Subcutaneous abdominal adipose tissue (tissue), 5 donors: ENCODE results near the gene CREBBP.

Source experiments
- H3K27ac ChIP-seq: one replicate; pipeline ENCODE4 v1.7.0; 2013; ENCODE audit warnings: low read depth, mild to moderate bottlenecking, inconsistent platforms, low read length, moderate library complexity
- H3K27me3 ChIP-seq, 5 donors: one replicate each; pipeline ENCODE4 v1.7.0; 2013; ENCODE audit warnings: low read length in 5 of 5, inconsistent platforms in 1 of 5; ENCODE audit not compliant: control insufficient read depth in 5 of 5, insufficient read depth in 4 of 5
- H3K36me3 ChIP-seq, 5 donors: one replicate each; pipeline ENCODE4 v1.7.0; 2013; ENCODE audit warnings: low read length in 5 of 5; ENCODE audit not compliant: control insufficient read depth in 5 of 5, insufficient read depth in 5 of 5
- H3K4me1 ChIP-seq, 5 donors: one replicate each; pipeline ENCODE4 v1.7.0; 2013; ENCODE audit warnings: low read length in 5 of 5, mild to moderate bottlenecking in 3 of 5, moderate library complexity in 1 of 5; ENCODE audit not compliant: control insufficient read depth in 5 of 5, insufficient read depth in 5 of 5
- H3K4me3 ChIP-seq, 5 donors: one replicate each; pipeline ENCODE4 v1.7.0; 2013; ENCODE audit warnings: low read length in 5 of 5, low read depth in 1 of 5
- H3K9ac ChIP-seq, 5 donors: one replicate each; pipeline ENCODE4 v1.7.0; 2013; ENCODE audit warnings: low read length in 5 of 5, mild to moderate bottlenecking in 4 of 5, moderate library complexity in 3 of 5
- H3K9me3 ChIP-seq, 5 donors: one replicate each; pipeline ENCODE4 v1.7.0; 2013; ENCODE audit warnings: low read length in 5 of 5; ENCODE audit not compliant: control insufficient read depth in 5 of 5
- donor health status: healthy.
- donor health status: healthy.
- donor health status: healthy.
- donor health status: healthy.
- donor health status: healthy.

The CREBBP gene

GRCh38 chr16:3841729-3842508, 38.6 kb downstream of the CREBBP start:
- Histone ChIP-seq H3K9me3 (no peaks in the 10 kb centered on the region), H3K36me3 (peaks cover 0 to 11% (median 0%) of the 10 kb centered on the region in 5 donors), H3K4me1 (peaks cover 0 to 17% (median 11%) of the 10 kb centered on the region in 5 donors), H3K4me3 (no peak overlapping the region), H3K9ac (peak overlapping the region in 2 of 5 donors; percentile 41), H3K27ac (peak overlapping the region; percentile 55), H3K27me3 (no peaks in the 10 kb centered on the region)

GRCh38 chr16:3839402-3840184, 40.9 kb downstream of the CREBBP start:
- no peak overlapping the region for H3K9ac ChIP-seq
- no peaks in the 10 kb centered on the region for H3K27me3 ChIP-seq
- peaks cover 0 to 22% (median 11%) of the 10 kb centered on the region in 5 donors for H3K4me1 ChIP-seq
- peaks cover 0 to 6% (median 0%) of the 10 kb centered on the region in 5 donors for H3K36me3 ChIP-seq
- H3K27ac ChIP-seq: no peak overlapping the region
- no peak overlapping the region for H3K4me3 ChIP-seq
- no peaks in the 10 kb centered on the region for H3K9me3 ChIP-seq

DNA sequence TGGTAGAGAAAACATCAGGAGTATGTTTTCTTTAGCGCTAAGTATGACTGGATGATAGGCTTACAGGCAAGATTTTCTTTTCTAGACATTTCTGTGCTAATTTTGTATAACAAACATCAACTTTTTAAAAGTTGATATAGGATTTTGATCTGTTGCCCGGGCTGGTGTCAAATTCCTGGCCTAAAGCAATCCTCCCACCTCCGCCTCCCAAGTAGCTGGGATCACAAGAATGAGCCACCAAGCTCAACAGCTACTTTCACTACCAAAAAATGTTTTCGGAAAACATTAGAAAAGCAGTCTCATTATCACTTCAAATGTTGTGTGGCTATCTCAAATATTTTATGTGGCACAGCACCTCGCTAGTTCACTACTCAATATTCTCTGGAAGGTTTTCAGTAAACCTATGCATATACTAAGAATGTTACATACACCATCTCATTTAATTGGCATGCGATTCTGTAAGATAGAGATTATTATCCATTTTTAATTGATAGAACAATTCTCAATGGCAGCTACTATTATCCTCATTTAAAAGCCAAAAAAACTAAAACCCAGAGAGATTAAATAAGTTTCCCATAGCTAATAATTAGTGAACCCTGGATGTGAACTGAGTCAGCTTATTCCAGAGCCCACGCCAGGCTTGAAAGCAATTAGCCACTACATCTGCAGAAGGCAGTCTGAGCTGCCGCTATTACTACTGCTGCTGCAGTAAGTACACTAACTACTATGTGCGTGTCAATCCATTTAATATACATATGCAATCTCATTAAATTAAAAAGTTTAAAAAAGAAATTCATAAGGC, 41.7 kb downstream of the CREBBP start:
- no peak overlapping the region for H3K9ac ChIP-seq
- no peaks in the 10 kb centered on the region for H3K9me3 ChIP-seq
- no peak overlapping the region for H3K4me3 ChIP-seq
- H3K27ac ChIP-seq: no peak overlapping the region
- no peaks in the 10 kb centered on the region for H3K27me3 ChIP-seq
- H3K4me1 ChIP-seq: peaks cover 0 to 22% (median 11%) of the 10 kb centered on the region in 5 donors
- H3K36me3 ChIP-seq: peaks cover 0 to 6% (median 0%) of the 10 kb centered on the region in 5 donors

DNA sequence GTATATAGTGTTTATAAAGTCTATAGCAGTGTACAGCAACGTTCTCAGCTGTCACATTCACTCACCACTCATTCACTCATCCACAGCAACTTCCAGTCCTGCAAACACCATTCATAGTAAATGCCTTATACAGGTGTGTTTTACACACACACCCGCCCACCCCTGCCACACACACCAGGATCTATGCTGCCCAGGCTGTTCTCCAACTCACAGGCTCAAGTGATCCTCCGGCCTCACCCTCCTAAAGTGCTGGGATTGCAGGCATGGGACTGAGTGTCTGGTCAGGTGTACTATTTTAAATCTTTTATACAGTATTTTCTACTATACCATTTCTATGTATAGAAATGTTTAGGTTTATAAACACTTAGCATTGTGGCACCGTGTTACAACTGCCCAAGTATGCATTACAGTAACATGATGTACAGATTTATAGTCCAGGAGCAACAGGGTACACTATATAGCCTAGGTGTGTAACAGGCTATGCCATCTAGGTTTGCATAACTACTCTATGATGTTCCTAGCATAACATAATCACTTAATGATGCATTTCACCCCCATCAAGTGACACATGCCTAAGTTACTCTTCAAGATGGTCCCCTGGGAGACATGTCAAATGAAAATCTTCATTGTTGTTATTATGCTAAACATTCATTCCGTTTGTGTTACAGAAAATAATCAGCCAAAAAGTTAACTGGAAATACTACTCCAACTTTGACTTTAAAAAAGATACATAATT, 42.5 kb downstream of the CREBBP start:
- Histone ChIP-seq H3K36me3 (peaks cover 0 to 6% (median 0%) of the 10 kb centered on the region in 5 donors), H3K9me3 (peaks cover 0 to under 1% (median 0%) of the 10 kb centered on the region in 5 donors), H3K27me3 (no peaks in the 10 kb centered on the region), H3K9ac (no peak overlapping the region), H3K4me1 (peaks cover 0 to 17% (median 10%) of the 10 kb centered on the region in 5 donors), H3K27ac (no peak overlapping the region), H3K4me3 (no peak overlapping the region)

- Histone ChIP-seq H3K9ac (no peak overlapping the region), H3K4me3 (no peak overlapping the region), H3K27ac (no peak overlapping the region), H3K4me1 (peaks cover 0 to 8% (median 1%) of the 10 kb centered on the region in 5 donors), H3K9me3 (peaks cover 0 to 8% (median 6%) of the 10 kb centered on the region in 5 donors), H3K36me3 (peaks cover 0 to 8% (median 0%) of the 10 kb centered on the region in 5 donors), H3K27me3 (no peaks in the 10 kb centered on the region)
Measured at GRCh38 chr16:3836641-3837040, 43.9 kb downstream of the CREBBP start.

GRCh38 chr16:3835089-3835602, 45.4 kb downstream of the CREBBP start:
- H3K4me1 ChIP-seq: peaks cover 0 to 8% (median 0%) of the 10 kb centered on the region in 5 donors
- no peaks in the 10 kb centered on the region for H3K27me3 ChIP-seq
- peaks cover 0 to 8% (median 6%) of the 10 kb centered on the region in 5 donors for H3K9me3 ChIP-seq
- peaks cover 0 to 8% (median 0%) of the 10 kb centered on the region in 5 donors for H3K36me3 ChIP-seq
- H3K27ac ChIP-seq: no peak overlapping the region
- no peak overlapping the region for H3K4me3 ChIP-seq
- no peak overlapping the region for H3K9ac ChIP-seq

DNA sequence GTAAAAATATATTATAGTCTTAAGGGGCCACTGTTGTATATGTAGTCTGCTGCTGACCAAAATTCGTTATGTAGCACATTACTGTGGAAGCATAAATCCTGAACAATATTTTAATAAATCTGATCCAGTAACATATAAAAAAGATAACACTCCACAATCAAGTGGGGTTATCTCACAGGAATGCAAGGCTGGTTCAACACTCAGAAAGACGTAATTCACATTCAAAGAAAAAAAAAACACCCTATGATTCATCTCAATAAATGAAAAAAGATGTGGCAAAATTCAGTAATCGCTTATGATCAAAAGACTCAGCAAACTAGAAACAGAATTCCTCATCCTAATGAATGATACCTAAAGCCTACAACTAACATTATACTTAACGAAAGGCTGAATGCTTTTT, 47.8 kb downstream of the CREBBP start:
- Histone ChIP-seq H3K4me3 (no peak overlapping the region), H3K9me3 (peaks cover 0 to 8% (median 6%) of the 10 kb centered on the region in 5 donors), H3K4me1 (peaks cover 0 to 8% (median 0%) of the 10 kb centered on the region in 5 donors), H3K27me3 (no peaks in the 10 kb centered on the region), H3K9ac (no peak overlapping the region), H3K36me3 (peaks cover 0 to 13% (median 2%) of the 10 kb centered on the region in 5 donors), H3K27ac (no peak overlapping the region)

DNA sequence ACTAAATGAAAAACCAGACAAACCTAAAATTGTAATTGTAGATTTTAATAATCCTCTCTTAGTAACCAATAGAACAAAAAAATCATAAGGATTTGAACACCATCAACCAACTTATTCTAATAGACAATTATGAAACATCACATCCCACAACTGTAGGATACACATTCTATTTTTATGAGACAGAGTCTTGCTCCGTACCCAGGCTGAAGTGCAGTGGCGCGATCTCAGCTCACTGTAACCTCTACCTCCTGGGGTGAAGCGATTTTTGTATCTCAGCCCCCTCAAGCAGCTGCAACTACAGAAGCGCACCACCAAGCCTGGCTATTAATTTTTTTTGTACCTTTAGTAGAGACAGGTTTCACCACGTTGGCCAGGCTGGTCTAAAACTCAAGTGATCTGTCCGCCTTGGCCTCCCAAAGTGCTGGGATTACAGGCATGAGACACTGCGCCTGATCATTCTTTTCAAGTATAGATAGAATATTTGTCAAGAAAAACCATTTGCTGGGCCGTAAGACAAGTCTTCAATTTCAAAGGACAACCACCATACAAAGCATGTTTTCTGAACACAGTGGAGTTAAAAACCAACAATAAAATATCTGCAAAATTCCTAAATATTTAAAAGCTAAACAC, 49.8 kb downstream of the CREBBP start:
- peaks cover 0 to 3% (median 0%) of the 10 kb centered on the region in 5 donors for H3K4me1 ChIP-seq
- no peak overlapping the region for H3K27ac ChIP-seq
- H3K27me3 ChIP-seq: no peaks in the 10 kb centered on the region
- peaks cover 0 to 8% (median 6%) of the 10 kb centered on the region in 5 donors for H3K9me3 ChIP-seq
- H3K9ac ChIP-seq: no peak overlapping the region
- H3K4me3 ChIP-seq: no peak overlapping the region
- peaks cover 0 to 8% (median 2%) of the 10 kb centered on the region in 5 donors for H3K36me3 ChIP-seq
